SK-N-SH treated with all-trans-retinoic acid at 6 μM for 48 hours (cell line): ENCODE measurements around the gene MAPK6.
A peak's percentile ranks its signal among the peaks of the same experiment; 100 is the strongest.

ENCODE experiments used
- ATAC-seq: fragments of 200-7000 bp; cut with Tn5 transposase; 3 replicates; pipeline ENCODE4 v1.9.1; 2020; ENCODE audit warnings: mild to moderate bottlenecking, moderate library complexity
- ARNTL ChIP-seq: fragments of 450-650 bp; formaldehyde crosslinking; IDR thresholded peaks from 2 replicates; pipeline ENCODE4 v1.5.0; 2020; ENCODE audit warnings: low read depth, mild to moderate bottlenecking, moderate library complexity, borderline replicate concordance
- BACH2 ChIP-seq: fragments of 250-450 bp; sonication (Bioruptor Pico); IDR thresholded peaks from 2 replicates; pipeline ENCODE4 v1.9.0; 2021; ENCODE audit warnings: mild to moderate bottlenecking, borderline replicate concordance
- CSDC2 ChIP-seq: fragments of 250-450 bp; sonication (Bioruptor Pico); IDR thresholded peaks from 2 replicates; pipeline ENCODE4 v1.5.0; 2020; ENCODE audit warnings: mild to moderate bottlenecking, moderate library complexity
- ESRRG ChIP-seq: fragments of 250-450 bp; sonication (Bioruptor Pico); IDR thresholded peaks from 2 replicates; pipeline ENCODE4 v1.6.1; 2021; ENCODE audit warnings: mild to moderate bottlenecking
- ISL1 ChIP-seq: fragments of 250-450 bp; sonication (Bioruptor Pico); IDR thresholded peaks from 2 replicates; pipeline ENCODE4 v2.1.2; 2022; ENCODE audit warnings: mild to moderate bottlenecking, moderate library complexity
- OSR1 ChIP-seq: fragments of 250-450 bp; sonication (Bioruptor Pico); IDR thresholded peaks from 2 replicates; pipeline ENCODE4 v1.8.0; 2022; ENCODE audit warnings: moderate library complexity, mild to moderate bottlenecking, inconsistent platforms
- PPARA ChIP-seq: fragments of 250-450 bp; sonication (Bioruptor Pico); IDR thresholded peaks from 2 replicates; pipeline ENCODE4 v1.5.0; 2020; ENCODE audit warnings: mild to moderate bottlenecking, borderline replicate concordance
- RARB ChIP-seq: fragments of 250-450 bp; sonication (Bioruptor Pico); IDR thresholded peaks from 2 replicates; pipeline ENCODE4 v1.8.0; 2021; ENCODE audit warnings: mild to moderate bottlenecking, moderate library complexity
- SNAI2 ChIP-seq: fragments of 250-450 bp; sonication (Bioruptor Pico); IDR thresholded peaks from 2 replicates; pipeline ENCODE4 v1.5.0; 2020; ENCODE audit warnings: mild to moderate bottlenecking, moderate library complexity
- TCF4 ChIP-seq: fragments of 250-450 bp; sonication (Bioruptor Pico); IDR thresholded peaks from 2 replicates; pipeline ENCODE4 v1.8.0; 2021; ENCODE audit warnings: mild to moderate bottlenecking, moderate library complexity, borderline replicate concordance
- TOX ChIP-seq: fragments of 250-450 bp; sonication (Bioruptor Pico); IDR thresholded peaks from 2 replicates; pipeline ENCODE4 v1.8.0; 2021; ENCODE audit warnings: mild to moderate bottlenecking, moderate library complexity, borderline replicate concordance
- ZC3H10 ChIP-seq: fragments of 250-450 bp; sonication (Bioruptor Pico); IDR thresholded peaks from 2 replicates; pipeline ENCODE4 v1.5.1; 2021; ENCODE audit warnings: mild to moderate bottlenecking, moderate library complexity
- ZFP3 ChIP-seq: fragments of 250-450 bp; sonication (Bioruptor Pico); IDR thresholded peaks from 2 replicates; pipeline ENCODE4 v1.5.0; 2020; ENCODE audit warnings: mild to moderate bottlenecking, moderate library complexity
- ZNF70 ChIP-seq: fragments of 450-650 bp; formaldehyde crosslinking; IDR thresholded peaks from 2 replicates; pipeline ENCODE4 v1.5.0; 2020; ENCODE audit warnings: mild to moderate bottlenecking, moderate library complexity
- ZNF8 ChIP-seq: fragments of 450-650 bp; formaldehyde crosslinking; IDR thresholded peaks from 2 replicates; pipeline ENCODE4 v1.5.0; 2020; ENCODE audit warnings: mild to moderate bottlenecking, moderate library complexity
- TF ChIP-seq, protein P1 (sequence below): fragments of 250-450 bp; sonication (Bioruptor Pico); IDR thresholded peaks from 2 replicates; pipeline ENCODE4 v1.8.0; 2021; ENCODE audit warnings: low read depth, mild to moderate bottlenecking, moderate library complexity, borderline replicate concordance
- TF ChIP-seq, protein P2 (sequence below): fragments of 250-450 bp; sonication (Bioruptor Pico); IDR thresholded peaks from 2 replicates; pipeline ENCODE4 v1.8.0; 2020; ENCODE audit warnings: mild to moderate bottlenecking, moderate library complexity, borderline replicate concordance
- TF ChIP-seq, protein P3 (sequence below): fragments of 250-450 bp; sonication (Bioruptor Pico); IDR thresholded peaks from 2 replicates; pipeline ENCODE4 v1.5.1; 2020; ENCODE audit warnings: low read depth, mild to moderate bottlenecking, moderate library complexity
- TF ChIP-seq, protein P4 (sequence below): fragments of 250-450 bp; sonication (Bioruptor Pico); IDR thresholded peaks from 2 replicates; pipeline ENCODE4 v1.5.1; 2021; ENCODE audit warnings: mild to moderate bottlenecking, moderate library complexity

Gene MAPK6

DNA sequence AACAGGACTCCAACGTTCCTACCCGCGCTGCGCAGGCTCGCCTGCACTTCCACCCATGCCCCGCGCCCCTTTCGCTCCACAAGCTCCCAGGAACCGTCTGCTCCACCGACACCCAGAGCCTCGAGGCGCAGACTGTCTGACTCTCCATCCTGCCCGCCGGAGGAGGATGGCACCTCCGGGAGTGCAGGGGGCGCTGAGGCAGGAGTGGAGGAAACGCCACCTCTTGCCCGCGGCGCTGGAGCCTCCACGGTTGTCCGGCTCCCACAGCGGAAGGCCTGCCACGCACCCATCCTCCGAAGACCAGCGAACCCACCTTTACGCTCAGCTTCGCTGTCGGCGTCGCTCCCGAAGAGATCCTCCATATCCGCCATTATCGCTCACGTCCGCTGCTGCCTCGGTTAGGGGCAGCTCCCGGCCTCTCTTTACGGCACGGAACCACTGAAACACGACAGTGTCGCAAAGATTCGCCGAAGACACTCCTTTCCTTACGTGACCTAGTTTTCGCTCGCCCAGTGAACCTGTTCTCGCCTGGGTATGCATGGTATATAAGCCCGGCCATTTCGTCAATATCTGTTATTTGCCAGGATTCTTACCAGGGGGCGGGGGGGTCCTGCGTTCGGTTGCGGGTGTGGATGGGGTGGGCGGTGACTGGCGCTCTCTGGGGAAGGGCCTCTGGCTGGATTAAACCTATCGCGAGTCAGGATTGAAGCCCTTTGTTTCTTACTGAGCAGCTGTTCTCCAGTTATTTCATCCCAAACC is 47.5 kb upstream of the MAPK6 start, which contains the start of gene LEO1:
LEO1 (minus strand) TSS at position 404 of the 759 bp plus-strand sequence; CDS start at position 371, 33 bp downstream.
- TF ChIP-seq PPARA (CRISPR knock-in tag) (no peak), ZFP3 (CRISPR knock-in tag) (no peak; the same call in 1 of the 2 replicates), ZNF70 (CRISPR knock-in tag) (peak; percentile 94)
- ATAC-seq = peak; percentile 89

DNA sequence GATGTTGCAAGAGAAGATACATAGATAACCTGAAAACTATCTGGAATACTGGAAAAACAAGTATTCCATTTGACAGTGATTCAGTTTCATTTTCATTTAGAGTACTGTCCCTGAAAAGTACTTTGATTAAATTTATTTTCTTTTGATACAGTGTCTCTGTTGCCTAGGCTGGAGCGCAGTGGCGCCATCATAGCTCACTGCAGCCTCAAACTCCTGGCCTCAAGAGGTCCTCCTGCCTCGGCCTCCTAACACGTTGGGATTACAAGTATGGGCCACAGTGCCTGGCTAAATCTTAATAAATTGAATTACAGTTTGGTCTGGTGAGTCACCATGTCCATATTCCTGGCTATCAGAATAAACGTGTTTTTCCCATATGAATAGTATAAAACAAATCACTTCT is 45.8 kb upstream of the MAPK6 start:
- ATAC-seq = no peak
- no peak for TF ChIP-seq TOX
- TF ChIP-seq, protein P1, sequence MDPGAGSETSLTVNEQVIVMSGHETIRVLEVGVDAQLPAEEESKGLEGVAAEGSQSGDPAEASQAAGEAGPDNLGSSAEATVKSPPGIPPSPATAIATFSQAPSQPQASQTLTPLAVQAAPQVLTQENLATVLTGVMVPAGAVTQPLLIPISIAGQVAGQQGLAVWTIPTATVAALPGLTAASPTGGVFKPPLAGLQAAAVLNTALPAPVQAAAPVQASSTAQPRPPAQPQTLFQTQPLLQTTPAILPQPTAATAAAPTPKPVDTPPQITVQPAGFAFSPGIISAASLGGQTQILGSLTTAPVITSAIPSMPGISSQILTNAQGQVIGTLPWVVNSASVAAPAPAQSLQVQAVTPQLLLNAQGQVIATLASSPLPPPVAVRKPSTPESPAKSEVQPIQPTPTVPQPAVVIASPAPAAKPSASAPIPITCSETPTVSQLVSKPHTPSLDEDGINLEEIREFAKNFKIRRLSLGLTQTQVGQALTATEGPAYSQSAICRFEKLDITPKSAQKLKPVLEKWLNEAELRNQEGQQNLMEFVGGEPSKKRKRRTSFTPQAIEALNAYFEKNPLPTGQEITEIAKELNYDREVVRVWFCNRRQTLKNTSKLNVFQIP (CRISPR knock-in tag) = no peak
- TF ChIP-seq, protein P2, sequence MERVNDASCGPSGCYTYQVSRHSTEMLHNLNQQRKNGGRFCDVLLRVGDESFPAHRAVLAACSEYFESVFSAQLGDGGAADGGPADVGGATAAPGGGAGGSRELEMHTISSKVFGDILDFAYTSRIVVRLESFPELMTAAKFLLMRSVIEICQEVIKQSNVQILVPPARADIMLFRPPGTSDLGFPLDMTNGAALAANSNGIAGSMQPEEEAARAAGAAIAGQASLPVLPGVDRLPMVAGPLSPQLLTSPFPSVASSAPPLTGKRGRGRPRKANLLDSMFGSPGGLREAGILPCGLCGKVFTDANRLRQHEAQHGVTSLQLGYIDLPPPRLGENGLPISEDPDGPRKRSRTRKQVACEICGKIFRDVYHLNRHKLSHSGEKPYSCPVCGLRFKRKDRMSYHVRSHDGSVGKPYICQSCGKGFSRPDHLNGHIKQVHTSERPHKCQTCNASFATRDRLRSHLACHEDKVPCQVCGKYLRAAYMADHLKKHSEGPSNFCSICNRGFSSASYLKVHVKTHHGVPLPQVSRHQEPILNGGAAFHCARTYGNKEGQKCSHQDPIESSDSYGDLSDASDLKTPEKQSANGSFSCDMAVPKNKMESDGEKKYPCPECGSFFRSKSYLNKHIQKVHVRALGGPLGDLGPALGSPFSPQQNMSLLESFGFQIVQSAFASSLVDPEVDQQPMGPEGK (CRISPR knock-in tag) = no peak
- TF ChIP-seq CSDC2 (CRISPR knock-in tag) = no peak
- TF ChIP-seq, protein P3, sequence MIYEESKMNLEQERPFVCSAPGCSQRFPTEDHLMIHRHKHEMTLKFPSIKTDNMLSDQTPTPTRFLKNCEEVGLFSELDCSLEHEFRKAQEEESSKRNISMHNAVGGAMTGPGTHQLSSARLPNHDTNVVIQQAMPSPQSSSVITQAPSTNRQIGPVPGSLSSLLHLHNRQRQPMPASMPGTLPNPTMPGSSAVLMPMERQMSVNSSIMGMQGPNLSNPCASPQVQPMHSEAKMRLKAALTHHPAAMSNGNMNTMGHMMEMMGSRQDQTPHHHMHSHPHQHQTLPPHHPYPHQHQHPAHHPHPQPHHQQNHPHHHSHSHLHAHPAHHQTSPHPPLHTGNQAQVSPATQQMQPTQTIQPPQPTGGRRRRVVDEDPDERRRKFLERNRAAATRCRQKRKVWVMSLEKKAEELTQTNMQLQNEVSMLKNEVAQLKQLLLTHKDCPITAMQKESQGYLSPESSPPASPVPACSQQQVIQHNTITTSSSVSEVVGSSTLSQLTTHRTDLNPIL (CRISPR knock-in tag) = no peak
- no peak for TF ChIP-seq PPARA (CRISPR knock-in tag)
- TF ChIP-seq SNAI2 (CRISPR knock-in tag) = no peak
- no peak for TF ChIP-seq OSR1 (CRISPR knock-in tag)

DNA sequence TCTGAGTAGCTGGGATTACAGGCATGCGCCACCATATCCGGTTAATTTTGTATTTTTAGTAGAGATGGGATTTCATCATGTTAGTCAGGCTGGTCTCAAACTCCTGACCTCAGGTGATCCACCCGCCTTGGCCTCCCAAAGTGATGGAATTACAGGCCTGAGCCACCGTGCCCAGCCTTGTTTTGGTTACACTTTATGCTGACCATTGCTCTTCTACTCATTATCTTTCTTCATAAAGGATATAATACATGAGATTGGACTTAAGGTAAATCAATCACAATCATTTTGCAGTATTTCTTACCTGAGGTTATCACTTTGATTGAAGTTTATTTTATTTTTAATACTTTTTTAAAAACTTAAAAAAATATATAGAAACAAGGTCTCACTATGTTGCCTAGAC is 45.2 kb upstream of the MAPK6 start:
- no peak for ATAC-seq
- no peak for TF ChIP-seq ZNF70 (CRISPR knock-in tag)
- no peak for TF ChIP-seq PPARA (CRISPR knock-in tag)
- TF ChIP-seq OSR1 (CRISPR knock-in tag) = no peak
- no peak for TF ChIP-seq ARNTL (CRISPR knock-in tag)
- no peak for TF ChIP-seq TOX
- no peak for TF ChIP-seq ESRRG (CRISPR knock-in tag)
- TF ChIP-seq CSDC2 (CRISPR knock-in tag) = no peak
- TF ChIP-seq, protein P2 (CRISPR knock-in tag) = no peak
- no peak for TF ChIP-seq TCF4 (CRISPR knock-in tag)
- TF ChIP-seq ZNF8 = no peak

DNA sequence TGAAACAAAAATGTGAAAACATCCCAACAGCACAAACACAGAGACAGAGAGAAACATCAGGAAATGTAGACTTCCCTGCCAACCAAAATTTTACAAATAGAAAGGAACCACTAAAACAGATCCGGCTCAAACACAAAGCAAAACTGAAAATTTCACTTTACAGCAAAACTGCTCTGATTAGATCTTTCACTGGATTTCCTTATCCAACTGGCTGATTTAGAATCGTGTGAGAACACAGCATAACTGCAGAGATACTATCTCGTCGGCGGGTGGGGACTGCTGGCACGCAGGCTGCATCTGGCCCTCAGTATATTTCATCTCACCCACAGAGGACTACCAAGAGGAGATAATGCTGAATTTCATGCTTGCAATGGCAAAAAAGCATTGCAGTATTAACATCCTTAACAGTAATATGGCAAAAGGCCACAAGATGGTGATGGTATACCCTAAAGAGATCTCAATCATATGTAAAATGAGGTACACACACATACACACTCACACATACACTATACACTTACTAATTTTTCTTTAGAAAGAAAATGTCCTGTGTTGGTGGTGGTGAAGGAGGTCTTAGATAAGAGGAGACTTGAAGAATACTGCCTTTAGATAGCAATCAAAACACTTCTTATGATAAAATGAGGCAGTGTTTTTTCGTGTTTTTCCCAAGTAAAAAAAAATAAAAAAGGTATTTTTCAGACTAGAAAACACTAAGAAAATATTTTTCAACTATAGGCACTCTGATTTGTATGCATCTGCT is 36.8 kb upstream of the MAPK6 start:
- ATAC-seq = peak; percentile 95
- TF ChIP-seq ISL1 (no peak), TCF4 (CRISPR knock-in tag) (no peak; the same call in 1 of the 2 replicates), PPARA (CRISPR knock-in tag) (no peak)
- TF ChIP-seq, all 23 proteins: peak for 0

DNA sequence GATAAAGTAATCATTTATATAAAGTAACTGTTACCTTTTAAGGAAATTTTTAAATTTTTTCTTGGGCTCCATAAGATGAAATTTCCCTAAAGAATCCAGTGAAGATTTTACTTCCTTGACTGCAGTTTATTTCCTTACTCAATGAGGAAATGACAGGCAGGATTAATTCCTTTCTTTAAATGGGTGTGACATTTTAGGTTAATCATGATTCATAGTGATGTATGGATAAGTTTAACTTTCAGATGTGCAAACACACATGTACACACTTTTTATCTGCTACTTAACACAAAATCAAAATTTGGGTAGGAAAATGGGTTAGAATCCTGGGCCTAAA is 36.3 kb upstream of the MAPK6 start:
- ATAC-seq = no peak
- TF ChIP-seq RARB (CRISPR knock-in tag) (no peak), PPARA (CRISPR knock-in tag) (no peak), ZNF70 (CRISPR knock-in tag) (no peak), ZFP3 (CRISPR knock-in tag) (no peak), ZC3H10 (CRISPR knock-in tag) (no peak), TCF4 (CRISPR knock-in tag) (no peak), ISL1 (no peak), BACH2 (CRISPR knock-in tag) (no peak)
- TF ChIP-seq, protein P4, sequence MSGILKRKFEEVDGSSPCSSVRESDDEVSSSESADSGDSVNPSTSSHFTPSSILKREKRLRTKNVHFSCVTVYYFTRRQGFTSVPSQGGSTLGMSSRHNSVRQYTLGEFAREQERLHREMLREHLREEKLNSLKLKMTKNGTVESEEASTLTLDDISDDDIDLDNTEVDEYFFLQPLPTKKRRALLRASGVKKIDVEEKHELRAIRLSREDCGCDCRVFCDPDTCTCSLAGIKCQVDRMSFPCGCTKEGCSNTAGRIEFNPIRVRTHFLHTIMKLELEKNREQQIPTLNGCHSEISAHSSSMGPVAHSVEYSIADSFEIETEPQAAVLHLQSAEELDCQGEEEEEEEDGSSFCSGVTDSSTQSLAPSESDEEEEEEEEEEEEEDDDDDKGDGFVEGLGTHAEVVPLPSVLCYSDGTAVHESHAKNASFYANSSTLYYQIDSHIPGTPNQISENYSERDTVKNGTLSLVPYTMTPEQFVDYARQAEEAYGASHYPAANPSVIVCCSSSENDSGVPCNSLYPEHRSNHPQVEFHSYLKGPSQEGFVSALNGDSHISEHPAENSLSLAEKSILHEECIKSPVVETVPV (CRISPR knock-in tag) = no peak
- TF ChIP-seq, protein P2 (CRISPR knock-in tag) = no peak
- TF ChIP-seq, protein P1 (CRISPR knock-in tag) = no peak
